ENCODE results near the gene CHST11.

CHST11 gene

DNA sequence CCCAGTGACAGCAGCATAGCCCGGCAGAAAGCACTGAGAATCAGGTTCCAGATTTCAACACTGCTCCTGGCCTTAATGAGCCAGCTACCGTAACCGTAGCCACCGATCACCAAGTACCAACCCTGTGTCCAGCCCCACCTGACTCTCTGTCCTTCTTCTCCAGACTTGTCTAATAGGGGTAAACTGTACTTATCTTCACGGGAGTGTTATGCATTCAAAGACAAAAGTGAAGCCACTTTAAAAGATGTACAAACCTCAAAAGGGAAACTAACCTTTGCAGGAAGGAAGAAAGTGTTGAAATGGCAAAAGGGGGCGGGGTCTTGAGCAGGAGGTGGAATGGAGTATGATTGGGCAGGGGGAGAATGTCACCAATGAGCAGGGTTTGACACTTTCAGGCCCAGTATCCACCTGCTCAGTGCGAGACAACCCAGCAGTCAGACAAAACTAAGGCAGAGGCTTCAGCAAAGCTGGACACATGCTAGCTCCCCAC lies 226.1 kb downstream of the CHST11 start:
- TF ChIP-seq, protein P1, sequence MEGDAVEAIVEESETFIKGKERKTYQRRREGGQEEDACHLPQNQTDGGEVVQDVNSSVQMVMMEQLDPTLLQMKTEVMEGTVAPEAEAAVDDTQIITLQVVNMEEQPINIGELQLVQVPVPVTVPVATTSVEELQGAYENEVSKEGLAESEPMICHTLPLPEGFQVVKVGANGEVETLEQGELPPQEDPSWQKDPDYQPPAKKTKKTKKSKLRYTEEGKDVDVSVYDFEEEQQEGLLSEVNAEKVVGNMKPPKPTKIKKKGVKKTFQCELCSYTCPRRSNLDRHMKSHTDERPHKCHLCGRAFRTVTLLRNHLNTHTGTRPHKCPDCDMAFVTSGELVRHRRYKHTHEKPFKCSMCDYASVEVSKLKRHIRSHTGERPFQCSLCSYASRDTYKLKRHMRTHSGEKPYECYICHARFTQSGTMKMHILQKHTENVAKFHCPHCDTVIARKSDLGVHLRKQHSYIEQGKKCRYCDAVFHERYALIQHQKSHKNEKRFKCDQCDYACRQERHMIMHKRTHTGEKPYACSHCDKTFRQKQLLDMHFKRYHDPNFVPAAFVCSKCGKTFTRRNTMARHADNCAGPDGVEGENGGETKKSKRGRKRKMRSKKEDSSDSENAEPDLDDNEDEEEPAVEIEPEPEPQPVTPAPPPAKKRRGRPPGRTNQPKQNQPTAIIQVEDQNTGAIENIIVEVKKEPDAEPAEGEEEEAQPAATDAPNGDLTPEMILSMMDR (IDR thresholded peaks at IDR 0.05; ENCODE audit: borderline replicate concordance, control extremely low read depth, extremely low read depth, insufficient read depth, missing control alignments) = no peak
- peak; percentile 73 for DNase-seq (ENCODE audit: low spot score)
- in situ Hi-C loops (cut with MboI; ENCODE audit: low sequenced_read_pairs, unreplicated experiment) = loop anchor here (10.0 to 25.0 kb wide), 2 partner anchors 192 to 379 kb away; no protein-coding TSS in a partner anchor

DNA sequence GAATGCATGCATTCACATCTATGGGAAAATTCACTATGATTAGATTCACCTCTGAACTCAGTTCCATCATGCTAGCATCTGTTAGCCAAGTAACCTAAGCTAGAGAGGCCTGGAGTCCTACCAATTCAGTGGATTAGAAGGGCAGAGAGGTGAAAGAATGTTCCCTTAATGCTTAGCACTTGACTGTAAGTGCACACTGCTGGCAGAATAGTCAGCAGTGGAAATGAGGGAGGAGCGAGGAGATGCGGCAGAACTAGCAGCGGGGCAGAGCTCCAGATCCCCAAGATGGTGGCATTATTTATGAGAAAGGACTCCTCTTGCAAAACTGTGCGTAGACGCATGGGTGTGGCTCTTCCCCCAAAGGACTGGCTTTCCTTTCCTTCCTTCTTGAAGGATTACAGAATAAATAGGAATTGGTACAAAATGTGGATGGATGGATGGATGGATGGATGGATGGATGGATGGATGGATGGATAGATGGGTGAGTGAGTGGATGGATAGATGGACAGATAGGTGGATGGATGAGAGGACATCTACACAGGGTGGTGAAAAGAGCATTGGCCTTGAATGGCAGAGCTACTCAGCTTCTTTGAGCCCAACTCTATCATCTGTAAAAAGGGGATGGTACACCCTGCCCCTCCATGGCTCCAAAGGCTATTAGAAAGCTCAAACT lies 227.2 kb downstream of the CHST11 start:
- TF ChIP-seq, protein P1 (IDR thresholded peaks at IDR 0.05; ENCODE audit: borderline replicate concordance, control extremely low read depth, extremely low read depth, insufficient read depth, missing control alignments) = no peak
- no peak for DNase-seq (ENCODE audit: low spot score)
- in situ Hi-C loops (cut with MboI; ENCODE audit: low sequenced_read_pairs, unreplicated experiment) = loop anchor here (10.0 to 25.0 kb wide), 2 partner anchors 191 to 378 kb away; no protein-coding TSS in a partner anchor

DNA sequence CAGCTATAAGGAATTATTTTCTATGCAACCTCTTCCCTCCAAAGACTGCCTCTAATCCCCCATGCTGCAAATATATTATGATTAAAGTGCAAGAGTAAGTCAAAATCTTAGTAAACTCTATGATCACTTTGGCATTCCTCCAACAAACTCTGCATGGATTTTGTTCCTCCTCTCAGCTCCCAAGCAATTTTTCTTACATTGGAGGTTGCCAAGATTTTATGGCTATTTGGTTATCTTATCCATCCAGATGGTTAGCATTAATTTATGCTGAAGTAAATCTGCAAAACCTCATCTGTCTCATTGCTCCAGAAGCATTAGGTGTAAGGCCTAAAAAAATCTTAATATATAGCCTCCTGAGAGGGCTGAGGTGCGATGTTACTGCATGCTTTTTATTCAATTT lies 228.1 kb downstream of the CHST11 start:
- TF ChIP-seq, protein P1 (IDR thresholded peaks at IDR 0.05; ENCODE audit: borderline replicate concordance, control extremely low read depth, extremely low read depth, insufficient read depth, missing control alignments) = no peak
- DNase-seq (ENCODE audit: low spot score) = no peak
- in situ Hi-C loops (cut with MboI; ENCODE audit: low sequenced_read_pairs, unreplicated experiment) = loop anchor here (10.0 to 25.0 kb wide), 2 partner anchors 190 to 377 kb away; no protein-coding TSS in a partner anchor

DNA sequence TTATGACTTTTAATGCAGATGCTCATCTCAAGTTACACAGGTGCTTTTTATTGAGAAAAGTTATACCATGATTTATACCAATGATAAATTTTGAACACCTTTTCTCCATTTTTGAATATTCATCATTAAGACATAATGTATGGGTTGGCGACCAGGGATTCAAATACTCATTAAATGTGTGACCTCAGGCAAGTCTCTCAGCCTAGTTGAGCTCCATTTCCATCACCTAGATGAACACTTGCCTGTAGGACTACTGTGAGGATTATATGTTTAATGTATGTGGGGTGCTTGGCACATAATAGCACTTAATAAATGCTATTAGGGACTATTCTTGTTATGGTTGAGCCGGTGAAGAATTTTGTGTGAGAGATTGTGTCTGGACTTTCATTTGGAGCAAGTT lies 228.6 kb downstream of the CHST11 start:
- in situ Hi-C loops (cut with MboI; ENCODE audit: low sequenced_read_pairs, unreplicated experiment) = loop anchor here (10.0 to 25.0 kb wide), 2 partner anchors 189 to 377 kb away; no protein-coding TSS in a partner anchor
- DNase-seq (ENCODE audit: low spot score) = no peak
- TF ChIP-seq, protein P1 (IDR thresholded peaks at IDR 0.05; ENCODE audit: borderline replicate concordance, control extremely low read depth, extremely low read depth, insufficient read depth, missing control alignments) = no peak

DNA sequence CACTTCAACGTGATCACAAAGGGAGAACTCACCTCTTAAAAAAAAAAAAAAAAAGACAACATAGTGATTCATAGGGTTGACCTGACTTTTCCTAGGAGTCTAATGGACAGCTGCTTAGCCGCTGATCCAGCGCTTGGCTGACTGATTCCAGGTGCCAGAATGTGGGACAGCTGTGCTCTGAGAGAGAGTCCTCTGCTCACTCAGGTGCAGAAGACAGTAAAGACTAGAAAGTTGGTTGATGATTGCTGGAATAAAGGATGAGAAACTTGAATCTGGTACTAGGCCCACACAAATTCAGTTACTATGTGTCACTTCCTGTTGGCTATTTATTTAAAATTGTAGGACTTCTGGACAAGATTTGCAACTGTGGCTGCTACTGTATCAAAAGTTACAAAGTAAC lies 229.4 kb downstream of the CHST11 start:
- no peak for DNase-seq (ENCODE audit: low spot score)
- in situ Hi-C loops (cut with MboI; ENCODE audit: low sequenced_read_pairs, unreplicated experiment) = loop anchor here (10.0 to 25.0 kb wide), 2 partner anchors 189 to 376 kb away; no protein-coding TSS in a partner anchor
- TF ChIP-seq, protein P1 (IDR thresholded peaks at IDR 0.05; ENCODE audit: borderline replicate concordance, control extremely low read depth, extremely low read depth, insufficient read depth, missing control alignments) = no peak

DNA sequence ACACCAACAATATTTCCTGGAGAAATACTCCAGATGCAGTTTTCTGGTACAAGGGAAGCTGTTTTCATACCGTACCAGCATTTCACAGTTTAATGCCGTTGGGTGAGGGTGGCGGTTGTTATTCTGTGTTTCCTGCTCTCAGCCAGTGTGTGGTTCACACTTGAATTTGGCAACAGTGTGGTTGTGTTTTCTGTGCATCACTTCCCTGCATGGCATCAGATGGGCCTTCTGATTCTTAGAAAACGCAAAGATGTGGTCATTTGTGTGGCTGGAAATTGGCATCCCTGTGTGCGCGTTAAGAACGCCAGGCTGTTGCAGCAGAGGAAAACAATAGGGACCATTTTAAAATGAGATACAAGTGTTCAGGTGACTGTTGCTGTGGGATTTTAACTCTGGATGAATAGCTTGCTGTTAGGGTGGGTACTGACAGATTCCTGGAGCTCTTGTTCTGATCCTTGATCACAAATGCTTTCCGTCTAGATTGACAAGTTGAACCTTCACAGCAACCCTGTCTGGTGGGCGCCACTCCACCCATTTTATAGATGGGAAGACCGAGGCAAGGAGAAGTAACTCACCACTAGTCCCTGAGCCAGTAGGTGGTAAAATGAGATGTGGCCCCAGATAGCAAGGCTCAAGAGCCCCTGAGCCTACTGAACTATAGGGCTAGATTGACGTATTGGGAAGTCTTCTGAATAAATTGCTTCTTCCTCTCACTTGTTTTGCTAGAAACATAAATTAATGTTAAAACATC lies 231.2 kb downstream of the CHST11 start:
- in situ Hi-C loops (cut with MboI; ENCODE audit: low sequenced_read_pairs, unreplicated experiment) = loop anchor here (10.0 to 25.0 kb wide), 2 partner anchors 187 to 374 kb away; no protein-coding TSS in a partner anchor
- no peak for DNase-seq (ENCODE audit: low spot score)
- TF ChIP-seq, protein P1 (IDR thresholded peaks at IDR 0.05; ENCODE audit: borderline replicate concordance, control extremely low read depth, extremely low read depth, insufficient read depth, missing control alignments) = no peak
